B cell (primary cell): ENCODE results near the gene ITIH3.

Source experiments
- EZH2 ChIP-seq: IDR thresholded peaks from 2 replicates; pipeline ENCODE4 v1.6.1; 2012; ENCODE audit warnings: borderline replicate concordance, low read depth, mild to moderate bottlenecking, moderate library complexity, low read length; ENCODE audit not compliant: insufficient read depth, poor library complexity, severe bottlenecking
- TF ChIP-seq, protein P1 (sequence below): fragments of 200-600 bp; IDR thresholded peaks from one replicate; pipeline ENCODE4 v1.8.0; 2022; ENCODE audit warnings: antibody characterized with exemption, mild to moderate bottlenecking

DNA sequence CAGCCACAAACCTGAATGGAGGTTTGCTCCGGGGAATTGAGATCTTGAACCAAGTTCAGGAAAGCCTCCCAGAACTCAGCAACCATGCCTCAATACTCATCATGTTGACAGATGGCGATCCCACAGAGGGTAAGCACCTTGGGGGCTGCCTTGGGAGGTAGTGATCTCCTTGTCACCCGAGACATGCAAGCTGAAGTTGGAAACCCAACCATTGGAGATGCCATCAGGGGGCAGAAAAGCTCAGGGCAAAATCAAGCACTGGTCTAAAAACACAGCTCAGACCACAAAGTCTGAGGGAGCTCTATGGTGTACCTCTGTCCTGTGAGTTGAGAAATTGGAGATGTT, 11.4 kb upstream of the ITIH3 start:
- TF ChIP-seq, protein P1, sequence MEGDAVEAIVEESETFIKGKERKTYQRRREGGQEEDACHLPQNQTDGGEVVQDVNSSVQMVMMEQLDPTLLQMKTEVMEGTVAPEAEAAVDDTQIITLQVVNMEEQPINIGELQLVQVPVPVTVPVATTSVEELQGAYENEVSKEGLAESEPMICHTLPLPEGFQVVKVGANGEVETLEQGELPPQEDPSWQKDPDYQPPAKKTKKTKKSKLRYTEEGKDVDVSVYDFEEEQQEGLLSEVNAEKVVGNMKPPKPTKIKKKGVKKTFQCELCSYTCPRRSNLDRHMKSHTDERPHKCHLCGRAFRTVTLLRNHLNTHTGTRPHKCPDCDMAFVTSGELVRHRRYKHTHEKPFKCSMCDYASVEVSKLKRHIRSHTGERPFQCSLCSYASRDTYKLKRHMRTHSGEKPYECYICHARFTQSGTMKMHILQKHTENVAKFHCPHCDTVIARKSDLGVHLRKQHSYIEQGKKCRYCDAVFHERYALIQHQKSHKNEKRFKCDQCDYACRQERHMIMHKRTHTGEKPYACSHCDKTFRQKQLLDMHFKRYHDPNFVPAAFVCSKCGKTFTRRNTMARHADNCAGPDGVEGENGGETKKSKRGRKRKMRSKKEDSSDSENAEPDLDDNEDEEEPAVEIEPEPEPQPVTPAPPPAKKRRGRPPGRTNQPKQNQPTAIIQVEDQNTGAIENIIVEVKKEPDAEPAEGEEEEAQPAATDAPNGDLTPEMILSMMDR: no peak
- no peak for TF ChIP-seq EZH2
